GDM1 (cell line): Measurements from ENCODE around the gene ZNF668.

Experiments used
- DNase-seq: peaks from one replicate; lab custom pipeline; 2025; lab: John Stamatoyannopoulos, UW

Gene ZNF668

DNA sequence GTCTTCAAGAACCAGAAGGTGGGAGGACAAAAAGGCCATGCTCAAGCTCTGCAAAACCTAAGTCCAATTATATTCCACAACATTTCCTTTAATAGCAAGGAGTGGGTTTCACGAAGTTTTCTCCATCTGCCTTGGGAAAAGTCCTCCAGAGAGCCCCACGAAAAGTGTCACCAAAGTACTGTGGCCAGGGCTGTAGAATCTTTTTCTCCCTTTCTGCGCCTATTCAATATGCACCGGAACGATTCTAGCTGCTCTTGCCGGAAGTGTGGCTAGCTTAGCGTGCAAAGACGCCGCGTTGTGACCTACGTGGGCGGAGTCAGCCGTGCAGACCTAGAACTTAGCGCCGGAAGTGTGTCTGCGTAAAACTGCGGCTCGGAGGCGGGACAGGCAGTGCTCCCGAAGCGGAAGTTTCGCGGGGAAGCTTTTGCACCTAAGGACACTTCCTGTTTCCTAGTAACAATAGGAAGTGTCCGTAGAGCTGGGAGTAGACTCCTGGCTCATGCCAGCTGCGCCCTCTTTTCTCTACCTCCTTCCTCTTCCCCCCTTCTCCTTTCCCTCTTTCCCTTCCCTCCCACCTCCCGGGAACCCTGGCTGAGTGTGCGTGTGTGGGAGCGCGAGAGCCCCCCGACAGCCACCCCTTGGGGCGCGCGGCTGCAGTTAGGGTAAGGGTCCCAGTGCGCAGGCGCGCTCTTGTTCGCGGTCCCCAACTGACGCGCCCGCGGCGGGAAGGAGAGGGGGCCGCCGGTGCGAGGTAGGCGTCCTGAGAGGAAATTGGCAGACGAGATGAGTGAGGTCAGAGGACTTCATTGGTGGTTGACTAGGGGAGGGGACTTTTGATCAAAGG lies at the start of gene ZNF668, which contains the start of gene ZNF646:
TSS of gene ZNF668 (minus strand) at position 271 of the 844 bp plus-strand sequence. CDS start 9,781 bp downstream, outside the sequence.
TSS of gene ZNF646 (plus strand) at position 453 of the 844 bp plus-strand sequence. CDS start 1,903 bp downstream, outside the sequence.
- DNase-seq = peak; percentile 99

DNA sequence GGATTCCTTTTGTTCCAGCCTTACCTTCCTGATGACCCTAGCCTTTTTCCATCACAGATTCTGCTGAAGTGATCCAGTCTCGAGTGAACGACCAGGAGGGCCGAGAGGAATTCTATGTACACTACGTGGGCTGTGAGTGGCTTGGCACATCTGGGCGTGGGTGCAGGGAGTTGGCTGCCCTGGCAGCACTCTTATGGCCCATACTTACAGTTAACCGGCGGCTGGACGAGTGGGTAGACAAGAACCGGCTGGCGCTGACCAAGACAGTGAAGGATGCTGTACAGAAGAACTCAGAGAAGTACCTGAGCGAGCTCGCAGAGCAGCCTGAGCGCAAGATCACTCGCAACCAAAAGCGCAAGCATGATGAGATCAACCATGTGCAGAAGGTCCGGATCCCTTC lies 46.1 kb upstream of the ZNF668 start:
- DNase-seq = no peak

- DNase-seq = no peak
Observed at GRCh38 chr16:31118223-31119155, 44.4 kb upstream of the ZNF668 start.

- DNase-seq = peak; percentile 96
Observed at GRCh38 chr16:31117384-31118222, 43.6 kb upstream of the ZNF668 start, which contains the start of gene KAT8. TSS of gene KAT8 (plus strand) at chr16:31117664. CDS start at chr16:31117682, 18 bp downstream.

- DNase-seq = no peak
Observed at GRCh38 chr16:31114468-31114867, 40.4 kb upstream of the ZNF668 start.

GRCh38 chr16:31113121-31114120 lies 39.4 kb upstream of the ZNF668 start:
- DNase-seq = peak; percentile 87

DNA sequence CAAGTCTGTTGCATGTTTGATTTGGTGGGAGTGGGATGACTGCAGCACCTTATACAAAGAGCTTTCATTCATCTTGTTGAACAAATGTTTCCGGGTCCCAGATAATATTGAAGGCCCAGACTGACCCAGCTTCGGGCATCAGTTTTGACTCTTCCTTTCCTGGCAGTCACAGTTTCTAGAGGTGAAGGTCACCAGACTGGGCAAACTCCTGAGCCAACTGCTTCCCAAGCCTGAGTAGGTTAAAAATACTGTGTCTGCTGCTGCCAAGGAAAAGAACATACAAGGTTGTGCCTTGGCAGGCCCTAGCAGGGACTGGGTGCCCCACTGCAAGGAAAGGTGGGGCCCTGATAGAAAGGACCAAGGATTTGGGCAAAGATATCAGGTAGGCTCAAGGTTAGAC lies 38.7 kb upstream of the ZNF668 start:
- no peak for DNase-seq

DNA sequence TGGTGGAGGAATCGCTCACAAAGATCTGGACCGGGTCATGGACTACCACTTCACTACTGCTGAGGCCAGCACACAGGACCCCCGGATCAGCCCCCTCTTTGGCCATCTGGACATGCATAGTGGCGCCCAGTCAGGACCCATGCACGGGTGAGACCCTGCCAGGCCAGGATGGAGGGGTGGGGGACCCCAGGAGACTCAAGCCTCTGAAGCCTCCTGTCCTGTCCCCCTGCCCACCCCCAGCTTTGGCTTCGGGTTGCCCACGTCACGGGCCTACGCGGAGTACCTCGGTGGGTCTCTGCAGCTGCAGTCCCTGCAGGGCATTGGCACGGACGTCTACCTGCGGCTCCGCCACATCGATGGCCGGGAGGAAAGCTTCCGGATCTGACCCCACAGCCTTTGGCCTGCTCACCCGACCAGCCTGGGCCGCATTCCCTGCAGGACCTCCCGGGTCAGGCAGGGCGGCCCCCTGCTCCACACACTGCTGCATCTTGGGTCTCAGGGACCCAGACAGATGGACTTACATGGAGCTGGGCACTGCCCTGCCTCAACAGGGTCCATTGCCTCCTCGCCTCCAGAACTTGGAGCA lies 37.9 kb upstream of the ZNF668 start:
- no peak for DNase-seq

GRCh38 chr16:31110106-31111034 lies 36.3 kb upstream of the ZNF668 start:
- no peak for DNase-seq

- DNase-seq = no peak
Observed at GRCh38 chr16:31109622-31110021, 35.6 kb upstream of the ZNF668 start.

DNA sequence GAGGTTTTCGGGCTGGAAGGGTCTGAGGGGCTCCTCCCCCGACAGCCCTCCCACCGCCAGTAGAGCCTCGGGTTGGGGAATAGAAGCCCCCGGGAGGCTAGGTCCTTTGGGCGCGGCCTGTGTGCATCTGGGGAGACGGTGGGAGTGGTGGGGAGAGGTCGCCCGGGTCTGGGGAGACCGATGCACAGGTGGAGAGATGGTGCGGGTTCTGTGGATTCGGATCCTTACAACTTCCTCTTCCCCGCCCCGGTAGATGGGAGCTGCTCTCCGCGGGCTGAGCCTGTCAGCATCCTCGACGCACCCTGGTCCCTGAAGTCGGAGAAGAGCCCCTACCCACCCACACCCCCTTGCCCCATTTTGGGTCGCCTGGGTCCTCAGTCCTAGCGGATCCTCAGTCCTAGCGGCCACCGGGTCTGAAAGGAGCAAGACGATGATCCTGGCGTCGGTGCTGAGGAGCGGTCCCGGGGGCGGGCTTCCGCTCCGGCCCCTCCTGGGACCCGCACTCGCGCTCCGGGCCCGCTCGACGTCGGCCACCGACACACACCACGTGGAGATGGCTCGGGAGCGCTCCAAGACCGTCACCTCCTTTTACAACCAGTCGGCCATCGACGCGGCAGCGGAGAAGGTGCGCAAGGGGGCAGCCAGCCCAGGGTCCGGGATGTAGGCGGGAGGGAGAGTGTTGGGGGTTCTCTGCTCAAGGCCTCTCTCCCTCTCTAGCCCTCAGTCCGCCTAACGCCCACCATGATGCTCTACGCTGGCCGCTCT lies 34.9 kb upstream of the ZNF668 start:
- no peak for DNase-seq

DNA sequence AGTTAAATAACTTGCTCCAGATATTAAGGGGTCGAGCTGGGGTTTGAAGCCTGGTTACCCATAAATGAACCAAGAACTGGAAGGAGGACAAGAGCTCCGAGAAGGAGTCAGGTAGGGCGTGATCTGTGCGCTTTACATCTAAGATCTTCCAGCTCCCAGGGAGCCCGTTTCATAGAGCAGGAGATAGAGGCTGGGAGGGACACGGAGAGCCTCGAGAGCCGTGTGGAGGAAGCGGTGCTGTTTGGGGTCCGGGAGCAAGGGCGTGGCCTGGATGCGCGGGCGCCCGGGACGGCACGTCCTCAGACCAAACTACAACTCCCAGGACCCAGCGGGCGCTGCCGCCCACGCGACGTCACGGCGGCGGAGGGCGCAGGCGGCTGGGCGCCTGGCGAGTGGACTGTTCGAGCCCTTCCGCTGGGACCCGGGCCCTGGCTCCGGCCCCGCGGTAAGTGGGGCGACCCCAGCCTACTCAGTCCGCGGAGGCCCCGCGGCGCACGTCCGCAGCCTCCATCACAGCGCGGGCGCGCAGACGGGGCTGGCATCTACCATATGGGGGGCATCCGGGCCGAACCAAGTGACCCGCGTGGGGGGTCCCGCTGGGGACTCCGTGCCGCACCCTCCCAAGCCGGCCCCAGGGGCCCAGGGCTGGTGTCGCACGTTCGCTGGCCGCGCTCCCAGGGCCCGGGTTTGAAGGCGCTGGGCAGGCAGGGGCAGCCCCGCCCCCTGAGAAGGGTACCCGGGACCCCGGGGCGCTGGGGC lies 34.2 kb upstream of the ZNF668 start, which contains the start of gene BCKDK:
TSS of gene BCKDK (plus strand) at position 352 of the 759 bp plus-strand sequence. CDS start 838 bp downstream, outside the sequence.
- DNase-seq = peak; percentile 73

- no peak for DNase-seq
Observed at GRCh38 chr16:31107465-31107867, 33.4 kb upstream of the ZNF668 start.

DNA sequence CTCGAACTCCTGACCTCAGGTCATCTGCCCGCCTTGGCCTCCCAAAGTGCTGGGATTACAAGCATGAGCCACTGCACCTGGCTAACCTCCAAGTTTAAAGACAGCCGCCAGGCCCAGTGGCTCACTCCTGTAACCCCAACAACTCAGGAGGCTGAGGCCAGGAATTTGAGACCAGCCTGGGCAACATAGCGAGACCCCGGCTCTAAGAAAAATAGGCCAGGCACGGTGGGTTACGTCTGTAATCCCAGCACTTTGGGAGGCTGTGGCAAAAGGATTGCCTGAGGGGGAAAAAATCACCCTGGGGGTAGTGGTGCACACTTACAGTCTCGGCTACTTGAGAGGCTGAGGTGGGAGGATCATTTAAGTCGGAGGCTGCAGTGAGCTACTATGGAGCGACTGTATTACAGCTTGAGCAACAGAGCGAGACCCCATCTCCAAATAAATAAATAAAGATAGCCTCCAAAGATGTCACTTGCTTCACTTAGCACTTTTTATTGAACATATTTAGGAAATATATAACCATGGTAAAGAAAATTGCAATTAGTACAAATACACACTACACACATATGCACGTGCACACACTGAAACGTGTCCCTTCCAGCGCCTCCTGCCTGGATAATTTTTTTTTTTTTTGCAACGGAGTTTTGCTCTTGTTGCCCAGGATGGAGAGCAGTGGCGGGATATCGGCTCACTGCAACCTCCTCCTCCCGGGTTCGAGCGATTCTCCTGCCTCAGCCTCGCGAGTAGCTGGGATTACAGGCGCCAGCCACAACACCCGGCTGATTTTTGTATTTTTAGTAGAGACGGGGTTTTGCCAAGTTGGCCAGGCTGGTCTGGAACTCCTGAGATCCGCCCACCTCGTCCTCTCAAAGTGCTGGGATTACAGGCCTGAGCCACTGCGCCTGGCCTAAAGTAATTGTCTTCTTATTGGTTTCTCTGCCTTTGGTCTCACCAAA lies 32.7 kb upstream of the ZNF668 start:
- no peak for DNase-seq

- DNase-seq = peak; percentile 75
Observed at GRCh38 chr16:31105677-31106213, 31.7 kb upstream of the ZNF668 start.
